Measurements from ENCODE around the gene CALML5. TPM values are rescaled to one million over a fixed set of nuclear protein-coding genes. Genes with fewer than 3 reads are reported as not detected.

Gene CALML5
- total RNA-seq, 1 experiment from 2014 or later: not detected

DNA sequence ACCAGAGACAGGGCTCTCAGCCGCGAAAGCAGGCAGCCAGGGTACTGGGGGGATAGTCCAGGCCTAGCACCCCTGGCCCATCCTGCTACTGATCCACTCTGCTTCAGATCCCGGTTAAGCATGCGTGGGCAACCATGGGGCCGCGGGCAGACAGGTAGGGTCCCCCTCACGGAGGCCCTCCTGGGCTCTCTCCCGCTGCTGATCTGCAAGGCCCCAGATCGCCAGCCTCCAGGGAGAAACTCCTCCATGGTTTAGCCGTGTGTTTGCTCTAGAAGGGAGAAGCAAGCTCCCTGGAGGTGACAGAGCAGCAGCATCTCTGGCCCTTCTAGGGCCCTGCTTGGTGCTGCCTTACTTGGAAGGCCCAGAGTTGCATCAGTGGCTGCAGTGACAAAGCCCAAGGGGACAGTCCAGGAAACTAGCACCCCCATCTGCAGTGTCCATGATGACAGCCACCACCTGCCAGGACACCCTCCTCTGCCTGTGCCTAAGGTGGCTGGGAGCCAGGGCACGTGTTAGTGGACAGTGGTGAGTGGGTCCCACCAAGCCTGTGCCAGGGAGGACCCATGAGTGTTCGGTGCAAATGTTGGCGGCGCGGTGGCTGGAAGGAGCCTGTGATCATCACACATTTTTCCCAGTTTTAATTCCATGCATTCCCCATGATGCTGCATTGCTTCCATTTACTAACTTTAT is 29.2 kb downstream of the CALML5 start:
- POLR2A ChIA-PET (ENCODE audit: unreplicated experiment): no interaction called here
- DNase-seq: no peak
- TF ChIP-seq EZH2 (IDR thresholded peaks at IDR 0.05; ENCODE audit: low read length, unreplicated experiment): no peak
- TF ChIP-seq EZH2phosphoT487 (IDR thresholded peaks at IDR 0.05; ENCODE audit: borderline replicate concordance, low read length): no peak
- TF ChIP-seq, protein P1, sequence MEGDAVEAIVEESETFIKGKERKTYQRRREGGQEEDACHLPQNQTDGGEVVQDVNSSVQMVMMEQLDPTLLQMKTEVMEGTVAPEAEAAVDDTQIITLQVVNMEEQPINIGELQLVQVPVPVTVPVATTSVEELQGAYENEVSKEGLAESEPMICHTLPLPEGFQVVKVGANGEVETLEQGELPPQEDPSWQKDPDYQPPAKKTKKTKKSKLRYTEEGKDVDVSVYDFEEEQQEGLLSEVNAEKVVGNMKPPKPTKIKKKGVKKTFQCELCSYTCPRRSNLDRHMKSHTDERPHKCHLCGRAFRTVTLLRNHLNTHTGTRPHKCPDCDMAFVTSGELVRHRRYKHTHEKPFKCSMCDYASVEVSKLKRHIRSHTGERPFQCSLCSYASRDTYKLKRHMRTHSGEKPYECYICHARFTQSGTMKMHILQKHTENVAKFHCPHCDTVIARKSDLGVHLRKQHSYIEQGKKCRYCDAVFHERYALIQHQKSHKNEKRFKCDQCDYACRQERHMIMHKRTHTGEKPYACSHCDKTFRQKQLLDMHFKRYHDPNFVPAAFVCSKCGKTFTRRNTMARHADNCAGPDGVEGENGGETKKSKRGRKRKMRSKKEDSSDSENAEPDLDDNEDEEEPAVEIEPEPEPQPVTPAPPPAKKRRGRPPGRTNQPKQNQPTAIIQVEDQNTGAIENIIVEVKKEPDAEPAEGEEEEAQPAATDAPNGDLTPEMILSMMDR (conservative IDR thresholded peaks at IDR 0.05; ENCODE audit: low read depth, low read length): no peak
- H3K9me2 ChIP-seq (replicated peaks; ENCODE audit: low read length): no peaks in the 10 kb centered on the region
- intact Hi-C loops (cut with micrococcal nuclease): no loop called here
- no peak for ATAC-seq
- no peaks in the 10 kb centered on the region for H3K36me3 ChIP-seq (ENCODE audit: low read depth, low read length)
- no peaks in the 10 kb centered on the region for H3K27me3 ChIP-seq (ENCODE audit: low read length)
- no peaks in the 10 kb centered on the region for H4K20me1 ChIP-seq (ENCODE audit: low read length)
- CTCF ChIA-PET: no interaction called here
- no peaks in the 10 kb centered on the region for H3K9me3 ChIP-seq (ENCODE audit: low read length)
- BruUV-seq (replicated peaks): no TSS peak
- no peak overlapping the region for H3K27ac ChIP-seq (ENCODE audit: low read length)
- no peak overlapping the region for H3K4me3 ChIP-seq (ENCODE audit: low read length)
- H3K79me2 ChIP-seq (ENCODE audit: low read length): no peaks in the 10 kb centered on the region
- H3K4me2 ChIP-seq (ENCODE audit: low read length): no peak overlapping the region
- H3F3A ChIP-seq (ENCODE audit: low read length, unreplicated experiment): no peaks in the 10 kb centered on the region
- peaks cover 22% of the 10 kb centered on the region for H3K4me1 ChIP-seq (ENCODE audit: insufficient read depth, low read length)
- H3K9ac ChIP-seq (ENCODE audit: low read length): no peak overlapping the region
- H2AFZ ChIP-seq (ENCODE audit: low read length): no peak overlapping the region

DNA sequence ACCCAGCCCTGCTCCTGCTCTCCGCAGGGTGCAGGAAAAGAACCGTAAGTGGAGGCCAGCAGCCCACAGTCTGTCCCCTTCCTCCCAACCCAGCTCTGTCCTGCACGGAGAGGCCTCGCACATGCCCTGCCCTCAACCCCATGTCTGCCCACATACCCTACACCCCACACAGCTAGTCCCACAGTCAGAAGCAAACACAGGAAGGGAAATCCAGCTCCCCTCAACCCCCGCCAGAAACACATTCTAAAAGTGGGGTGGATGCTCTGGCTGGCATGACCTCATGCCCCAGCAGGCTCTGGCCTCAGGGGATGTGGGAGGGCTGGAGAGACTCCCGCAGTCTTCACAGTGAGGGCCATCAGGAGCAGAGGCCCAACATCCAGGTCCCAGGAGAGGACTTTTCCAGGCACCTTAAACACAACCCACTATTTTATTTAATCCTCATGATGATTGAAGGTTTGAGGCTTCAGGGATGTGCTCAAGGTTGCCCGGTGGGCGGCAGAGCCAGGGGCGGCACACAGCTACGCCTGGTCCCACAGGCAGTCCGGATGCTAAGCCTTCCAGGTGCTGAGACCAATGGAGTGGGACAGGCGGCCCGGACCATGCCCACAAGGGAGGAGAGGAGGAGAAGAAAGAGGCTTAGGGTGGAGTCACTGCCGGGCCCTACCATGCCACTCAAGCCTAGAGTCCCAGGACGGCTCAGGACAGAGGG is 29.9 kb downstream of the CALML5 start:
- Histone ChIP-seq H3K27ac (ENCODE audit: low read length) (no peak overlapping the region), H3K9me3 (ENCODE audit: low read length) (no peaks in the 10 kb centered on the region), H3F3A (ENCODE audit: low read length, unreplicated experiment) (no peaks in the 10 kb centered on the region), H3K9me2 (replicated peaks; ENCODE audit: low read length) (no peaks in the 10 kb centered on the region), H3K4me2 (ENCODE audit: low read length) (no peak overlapping the region), H3K4me3 (ENCODE audit: low read length) (no peak overlapping the region), H3K79me2 (ENCODE audit: low read length) (no peaks in the 10 kb centered on the region), H3K4me1 (ENCODE audit: insufficient read depth, low read length) (peaks cover 25% of the 10 kb centered on the region), H2AFZ (ENCODE audit: low read length) (no peak overlapping the region), H4K20me1 (ENCODE audit: low read length) (no peaks in the 10 kb centered on the region), H3K36me3 (ENCODE audit: low read depth, low read length) (no peaks in the 10 kb centered on the region), H3K9ac (ENCODE audit: low read length) (no peak overlapping the region), H3K27me3 (ENCODE audit: low read length) (no peaks in the 10 kb centered on the region)
- BruUV-seq (replicated peaks): no TSS peak
- CTCF ChIA-PET: no interaction called here
- DNase-seq (no peak), ATAC-seq (no peak)
- intact Hi-C loops (cut with micrococcal nuclease): loop anchor here (5.0 kb wide), 1 partner anchor 78 kb away; no protein-coding TSS in a partner anchor
- TF ChIP-seq, protein P1 (conservative IDR thresholded peaks at IDR 0.05; ENCODE audit: low read depth, low read length): no peak
- no peak for TF ChIP-seq EZH2 (IDR thresholded peaks at IDR 0.05; ENCODE audit: low read length, unreplicated experiment)
- TF ChIP-seq EZH2phosphoT487 (IDR thresholded peaks at IDR 0.05; ENCODE audit: borderline replicate concordance, low read length): no peak
- POLR2A ChIA-PET (ENCODE audit: unreplicated experiment): no interaction called here
